PC-3 (cell line): ENCODE data around the gene CRPPA. TPM values are rescaled to one million over a fixed set of nuclear protein-coding genes. Genes with fewer than 3 reads are reported as not detected.
A peak's percentile ranks its signal among the peaks of the same experiment; 100 is the strongest.

Experiments
- ATAC-seq: fragments of 200-7000 bp; cut with Tn5 transposase; 2 replicates; pipeline ENCODE4 v1.9.1; 2020; ENCODE audit warnings: mild to moderate bottlenecking, moderate library complexity
- Bru-seq: library from RNA; stranded (reverse); fragments of 400-500 nt; gene quantifications from one replicate; lab custom pipeline; 2021; lab: Mats Ljungman, UMichigan
- BruChase-seq, 2 experiments: library from RNA; stranded (reverse); fragments of 400-500 nt; gene quantifications; one replicate each; lab custom pipeline; 2021; lab: Mats Ljungman, UMichigan
- BruUV-seq: library from RNA; stranded (reverse); fragments of 400-500 nt; replicated peaks from 2 replicates; lab custom pipeline; 2021; lab: Mats Ljungman, UMichigan
- CTCF ChIA-PET: fragments of 300-600 bp; sonication (Branson Sonifier 250); formaldehyde crosslinking; loops from one replicate; lab custom pipeline; 2022; ENCODE audit warnings: antibody characterized with exemption; lab: Charles Lee
- POLR2A ChIA-PET: fragments of 300-600 bp; sonication (Branson Sonifier 250); formaldehyde crosslinking; loops from one replicate; lab custom pipeline; 2022; ENCODE audit warnings: antibody characterized with exemption; ENCODE audit not compliant: unreplicated experiment; lab: Charles Lee
- DNase-seq: peaks from one replicate; pipeline ENCODE4 v3.0.0-alpha.2; 2015
- H2AFZ ChIP-seq: fragments of 300-600 bp; sonication (generic); 2 replicates; pipeline ENCODE4 v1.6.0; 2016; ENCODE audit warnings: antibody characterized with exemption, low read length
- H3F3A ChIP-seq: fragments of 300-600 bp; sonication (generic); one replicate; pipeline ENCODE4 v1.6.0; 2017; ENCODE audit warnings: antibody characterized with exemption, low read length, control low read depth, mild to moderate bottlenecking; ENCODE audit not compliant: unreplicated experiment
- H3K27ac ChIP-seq: fragments of 300-600 bp; sonication (generic); 2 replicates; pipeline ENCODE4 v1.5.1; 2016; ENCODE audit warnings: mild to moderate bottlenecking, low read length
- H3K27me3 ChIP-seq: fragments of 300-600 bp; sonication (generic); 2 replicates; pipeline ENCODE4 v1.6.1; 2016; ENCODE audit warnings: low read length, mixed read lengths
- H3K36me3 ChIP-seq: fragments of 300-600 bp; sonication (generic); 2 replicates; pipeline ENCODE4 v1.6.1; 2016; ENCODE audit warnings: low read depth, mixed run types, low read length, mixed read lengths
- H3K4me1 ChIP-seq: fragments of 300-600 bp; sonication (generic); 2 replicates; pipeline ENCODE4 v1.5.1; 2016; ENCODE audit warnings: low read length; ENCODE audit not compliant: insufficient read depth
- H3K4me2 ChIP-seq: fragments of 300-600 bp; sonication (generic); 2 replicates; pipeline ENCODE4 v1.6.0; 2016; ENCODE audit warnings: low read length
- H3K4me3 ChIP-seq: fragments of 300-600 bp; sonication (generic); 2 replicates; pipeline ENCODE4 v1.5.1; 2016; ENCODE audit warnings: mild to moderate bottlenecking, low read length, mixed read lengths
- H3K79me2 ChIP-seq: fragments of 300-600 bp; sonication (generic); 2 replicates; pipeline ENCODE4 v1.6.1; 2017; ENCODE audit warnings: low read length, mixed read lengths
- H3K9ac ChIP-seq: fragments of 300-600 bp; sonication (generic); 2 replicates; pipeline ENCODE4 v1.6.0; 2016; ENCODE audit warnings: mild to moderate bottlenecking, low read length
- H3K9me2 ChIP-seq: fragments of 300-600 bp; sonication (generic); replicated peaks from 2 replicates; pipeline ENCODE4 v1.6.1; 2016; ENCODE audit warnings: mixed run types, low read length, mixed read lengths
- H3K9me3 ChIP-seq: fragments of 300-600 bp; sonication (generic); 2 replicates; pipeline ENCODE4 v1.6.1; 2016; ENCODE audit warnings: low read length, mixed read lengths
- H4K20me1 ChIP-seq: fragments of 300-600 bp; sonication (generic); 2 replicates; pipeline ENCODE4 v1.6.1; 2016; ENCODE audit warnings: low read length, mixed read lengths
- CTCF ChIP-seq: fragments of 300-600 bp; sonication (generic); conservative IDR thresholded peaks from 2 replicates; pipeline ENCODE4 v1.5.1; 2017; ENCODE audit warnings: antibody characterized with exemption, low read depth, mild to moderate bottlenecking, low read length
- EZH2 ChIP-seq: fragments of 300-600 bp; sonication (generic); IDR thresholded peaks from one replicate; pipeline ENCODE4 v1.6.1; 2017; ENCODE audit warnings: antibody characterized with exemption, mild to moderate bottlenecking, low read length; ENCODE audit not compliant: unreplicated experiment
- EZH2phosphoT487 ChIP-seq: fragments of 300-600 bp; sonication (generic); IDR thresholded peaks from 2 replicates; pipeline ENCODE4 v1.6.1; 2018; ENCODE audit warnings: mild to moderate bottlenecking, antibody characterized with exemption, low read length, borderline replicate concordance
- intact Hi-C: fragments of 100-400 bp; cut with micrococcal nuclease; formaldehyde crosslinking; loops from 2 replicates; pipeline ENCODE4 v1.9.0; 2023
- long read RNA-seq: library from polyadenylated mRNA; unstranded; transcript quantifications from one replicate; pipeline ENCODE4 v2.0.0, GENCODE V29; 2021; ENCODE audit not compliant: unreplicated experiment
- total RNA-seq: library from RNA; depleted of rRNA; stranded (reverse); fragments of >200 nt; gene quantifications from 2 replicates; pipeline ENCODE4 v1.2.3, GENCODE V29; 2014; rRNA removed

Gene CRPPA
- total RNA-seq (0.75 and 1.2 TPM in 2 replicates), Bru-seq, nascent RNA (percentile 37 among the genes with signal in this experiment), BruChase-seq, experiment 1, labeled RNA remaining after a 6-hour chase (percentile 33 among the genes with signal in this experiment), BruChase-seq, experiment 2, labeled RNA remaining after a 2-hour chase (percentile 46 among the genes with signal in this experiment)
- long read RNA-seq, partial matches to known transcripts = 0 of 2 reads
- long read RNA-seq, other reads (novel, unspliced or antisense) = 2 of 2 reads

- BruUV-seq = no TSS peak
- no peak for DNase-seq
- no peaks in the 10 kb centered on the region for H3K9me3 ChIP-seq
- intact Hi-C loops = loop anchor here (2.0 to 5.0 kb wide), 2 partner anchors 75 to 104 kb away; no protein-coding TSS in a partner anchor
- peak within 1 kb of the TSS; percentile 81 for H3K9ac ChIP-seq
- H3K4me2 ChIP-seq = peak within 1 kb of the TSS; percentile 94
- TF ChIP-seq EZH2 (no peak), CTCF (no peak), EZH2phosphoT487 (no peak)
- CTCF ChIA-PET = interaction anchor here (0.6 kb wide), 1 partner anchor 880 kb away, joined by 3 read pairs; no protein-coding TSS in a partner anchor
- H3F3A ChIP-seq = no peaks in the 10 kb centered on the region
- peaks cover 46% of the 10 kb centered on the region for H3K4me1 ChIP-seq
- H3K79me2 ChIP-seq = no peaks in the 10 kb centered on the region
- no peaks in the 10 kb centered on the region for H3K27me3 ChIP-seq
- H3K9me2 ChIP-seq = no peaks in the 10 kb centered on the region
- POLR2A ChIA-PET = interaction anchor here (1.3 kb wide), 1 partner anchor 75 kb away, joined by 6 read pairs; no protein-coding TSS in a partner anchor
- H3K36me3 ChIP-seq = no peaks in the 10 kb centered on the region
- ATAC-seq = peak; percentile 22
- peak within 1 kb of the TSS; percentile 97 for H2AFZ ChIP-seq
- H3K27ac ChIP-seq = peak within 1 kb of the TSS; percentile 83
- H4K20me1 ChIP-seq = no peaks in the 10 kb centered on the region
- H3K4me3 ChIP-seq = peak within 1 kb of the TSS; percentile 71
Observed at GRCh38 chr7:16421333-16422102, at the start of gene CRPPA. TSS of gene CRPPA (minus strand) at chr7:16421538. CDS start at chr7:16421322, 216 bp downstream.

DNA sequence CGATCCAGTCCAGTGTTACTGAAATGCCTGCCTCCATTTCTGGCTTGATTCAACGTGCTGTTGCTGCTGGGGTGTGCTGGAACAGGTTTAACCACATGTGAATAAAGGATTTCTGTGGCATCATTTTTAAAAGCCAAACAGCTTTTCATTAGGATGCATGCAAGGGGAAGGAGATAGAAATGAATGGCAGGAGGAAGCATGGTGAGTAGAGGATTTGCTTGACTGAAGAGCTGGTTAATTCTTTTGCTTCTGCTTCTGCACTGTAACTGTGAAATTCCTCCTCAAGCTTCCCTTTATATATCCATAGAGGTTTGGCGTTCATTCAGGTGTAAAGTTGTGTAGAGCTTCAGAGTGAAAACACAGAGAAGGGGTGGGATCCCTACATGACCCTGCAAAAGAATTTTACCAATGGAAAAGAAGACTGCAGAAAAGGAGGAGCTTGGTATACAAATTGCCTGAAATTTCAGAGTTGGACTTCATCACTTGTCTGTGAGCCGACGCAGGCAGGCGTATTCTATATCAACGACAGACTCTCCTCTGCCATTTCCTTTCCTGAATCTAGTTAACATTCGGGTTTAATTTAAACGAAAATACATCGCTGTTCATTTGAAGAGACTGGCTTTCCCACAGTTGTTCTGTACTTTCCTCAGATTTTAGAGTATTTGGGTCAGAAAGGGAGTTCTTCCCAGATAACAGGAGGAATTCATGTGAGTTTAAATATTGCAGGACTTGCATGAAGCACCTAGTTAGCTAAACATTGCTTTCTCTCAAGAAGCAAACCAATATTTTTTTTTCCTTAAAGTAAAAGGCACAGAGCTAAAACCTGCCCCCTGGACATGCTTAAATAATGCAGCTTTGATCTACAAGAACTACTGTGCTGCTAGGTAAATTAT lies 44.4 kb upstream of the CRPPA start, which contains the start of gene SOSTDC1:
Gene SOSTDC1 (minus strand): TSS at position 270 of the 893 bp plus-strand sequence. CDS start 70 bp downstream, at position 200.
- ChIA-PET POLR2A (interaction anchor here (0.5 to 0.6 kb wide), 2 partner anchors 29 to 98 kb away, joined by 3 read pairs; no protein-coding TSS in a partner anchor), CTCF (no interaction called here)
- Histone ChIP-seq H3K27ac (no peak within 1 kb of the TSS), H3K9ac (no peak within 1 kb of the TSS), H3K36me3 (no peaks in the 10 kb centered on the region), H3K9me2 (no peaks in the 10 kb centered on the region), H3K4me1 (no peaks in the 10 kb centered on the region), H3K4me2 (peak within 1 kb of the TSS; percentile 33), H4K20me1 (no peaks in the 10 kb centered on the region), H3K9me3 (no peaks in the 10 kb centered on the region), H3K27me3 (no peaks in the 10 kb centered on the region), H3F3A (no peaks in the 10 kb centered on the region), H3K79me2 (no peaks in the 10 kb centered on the region), H3K4me3 (peak within 1 kb of the TSS; percentile 32; the same call in 1 of the 2 replicates), H2AFZ (peak within 1 kb of the TSS; percentile 63)
- BruUV-seq = no TSS peak
- intact Hi-C loops = no loop called here
- TF ChIP-seq EZH2phosphoT487 (no peak), CTCF (no peak), EZH2 (no peak)
- DNase-seq = peak; percentile 13
- peak; percentile 75 for ATAC-seq
